Activated gamma-delta T cell (primary cell): Measurements from ENCODE around the gene FOLH1.
"Not testable (repeated sequence)": the region's sequence is repeated elsewhere in the genome, so short reads cannot be mapped to it uniquely, and the experiment has no call there.

Experiments
- DNase-seq: peaks from one replicate; lab custom pipeline; 2025; lab: John Stamatoyannopoulos, UW

Gene FOLH1

DNA sequence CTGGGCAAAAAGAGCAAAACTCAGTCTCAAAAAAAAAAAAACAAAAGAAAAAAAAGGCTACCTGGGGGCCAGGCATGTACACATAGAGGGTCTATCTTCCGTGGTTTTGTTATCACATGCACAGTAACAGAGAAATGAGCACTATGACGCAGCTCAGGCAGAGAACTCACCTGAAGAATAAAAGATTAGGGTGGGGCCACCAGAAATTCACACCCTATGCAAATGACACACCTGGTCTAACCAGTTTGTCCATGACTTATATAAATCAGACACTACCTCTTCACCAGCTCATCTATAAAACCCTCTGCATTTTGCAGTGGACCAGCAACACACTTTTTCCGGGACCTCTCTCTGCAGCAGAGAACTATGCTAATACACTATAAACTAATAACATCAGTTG, 30.5 kb downstream of the FOLH1 start:
- DNase-seq: not testable (repeated sequence)

DNA sequence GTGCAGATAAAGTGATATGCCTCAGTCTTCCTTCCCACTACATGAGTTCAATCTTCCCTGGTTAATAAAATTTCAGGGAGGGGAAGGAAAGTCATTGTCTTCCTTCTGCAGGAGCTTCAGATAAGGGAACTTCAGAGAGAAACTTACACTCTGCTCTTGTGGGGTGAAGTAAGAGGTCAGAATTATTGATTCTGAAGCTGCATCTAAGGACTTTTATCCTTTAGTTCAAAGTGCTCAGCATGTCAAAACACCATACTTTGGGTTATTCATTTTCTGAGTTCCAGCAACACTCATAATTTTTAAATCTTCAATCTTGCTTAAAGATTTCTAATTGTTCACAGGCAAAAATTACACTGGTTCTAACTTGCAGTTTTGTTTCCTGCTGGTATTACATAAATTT, 33.0 kb downstream of the FOLH1 start:
- DNase-seq: not testable (repeated sequence)

DNA sequence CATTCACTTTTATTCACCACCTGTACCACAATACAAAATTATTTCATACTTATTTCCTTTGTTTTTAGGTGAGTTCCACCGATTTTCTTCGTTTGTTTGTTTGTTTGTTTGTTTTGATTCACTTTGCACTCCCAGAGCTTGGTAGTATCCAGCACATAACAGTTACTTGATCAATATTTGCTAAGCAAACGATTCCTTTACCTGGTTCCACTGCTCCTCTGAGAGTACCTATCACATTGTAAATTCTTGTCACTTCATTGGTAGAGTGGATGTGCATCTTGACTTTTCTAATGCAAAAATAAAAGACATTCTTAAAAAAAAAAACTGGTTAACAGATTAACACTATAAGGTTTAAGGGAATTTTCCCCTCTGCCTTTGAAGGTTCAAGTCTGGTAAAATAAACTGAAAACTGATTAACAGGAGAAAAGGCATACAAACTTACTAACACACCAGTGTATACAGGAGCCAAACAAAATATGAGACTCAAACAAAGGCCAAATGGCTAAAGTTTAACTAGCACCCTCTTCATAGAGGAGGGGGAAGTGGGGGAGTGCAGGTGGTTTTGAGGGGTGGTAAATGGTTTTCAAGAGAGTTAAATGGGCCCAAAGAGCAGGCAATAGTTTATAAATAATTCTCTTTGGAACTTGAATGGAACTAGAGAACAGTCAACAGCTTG, 33.6 kb downstream of the FOLH1 start:
- DNase-seq: not testable (repeated sequence)

DNA sequence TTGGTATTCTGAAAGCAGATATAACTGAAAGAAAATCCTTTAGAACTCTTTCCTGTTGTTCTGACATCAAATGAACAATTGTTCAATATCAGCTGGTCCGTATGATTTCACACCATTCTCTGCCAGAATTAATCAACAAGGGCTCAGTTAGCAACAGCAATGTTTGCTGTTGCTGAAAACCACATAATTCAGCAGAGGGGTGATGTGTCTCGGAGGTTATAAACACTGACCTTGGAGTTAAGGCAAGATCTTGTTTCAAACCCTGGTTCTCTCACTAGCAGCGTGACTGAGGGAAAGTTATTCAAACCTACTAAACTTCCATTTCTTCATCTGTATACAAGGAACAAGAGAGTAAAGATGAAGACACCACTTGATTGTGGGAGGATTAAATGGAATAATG, 36.8 kb downstream of the FOLH1 start:
- not testable (repeated sequence) for DNase-seq

DNA sequence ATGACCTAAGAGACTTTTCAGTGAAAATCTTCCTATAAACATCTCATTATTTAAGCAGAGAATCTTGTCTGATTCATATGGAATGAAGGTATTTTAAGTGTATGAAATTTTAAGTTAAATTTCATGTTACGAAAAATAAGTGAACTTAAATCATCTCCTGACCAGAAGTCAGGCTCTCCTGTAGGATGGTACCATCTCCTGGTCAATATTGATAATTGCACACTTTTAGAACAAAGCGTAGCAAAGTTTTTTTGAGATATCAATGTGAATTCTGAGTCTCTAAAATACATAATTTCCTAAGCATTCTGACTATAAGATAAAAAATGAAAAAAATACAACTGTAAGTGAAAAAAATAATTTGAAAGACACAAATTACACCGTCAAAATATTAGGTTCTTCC, 38.8 kb downstream of the FOLH1 start:
- not testable (repeated sequence) for DNase-seq

DNA sequence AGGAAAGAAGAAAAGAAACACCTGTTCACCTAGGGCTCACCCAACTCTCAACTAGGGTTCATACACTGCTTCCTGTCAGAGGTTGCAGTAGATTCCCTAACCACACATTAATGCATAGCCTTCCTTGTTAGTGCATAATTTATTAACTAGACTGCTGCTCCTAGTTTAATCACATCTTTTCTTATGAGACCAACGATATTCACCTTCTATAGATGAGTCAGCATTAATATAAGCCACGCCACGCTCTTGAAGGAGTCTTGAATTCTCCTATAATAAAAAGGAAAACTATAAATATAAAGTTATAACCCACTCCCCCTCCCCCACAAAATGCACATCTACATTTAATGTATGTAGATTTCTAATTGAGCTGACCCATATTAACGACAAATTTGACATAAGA, 39.4 kb downstream of the FOLH1 start:
- not testable (repeated sequence) for DNase-seq

DNA sequence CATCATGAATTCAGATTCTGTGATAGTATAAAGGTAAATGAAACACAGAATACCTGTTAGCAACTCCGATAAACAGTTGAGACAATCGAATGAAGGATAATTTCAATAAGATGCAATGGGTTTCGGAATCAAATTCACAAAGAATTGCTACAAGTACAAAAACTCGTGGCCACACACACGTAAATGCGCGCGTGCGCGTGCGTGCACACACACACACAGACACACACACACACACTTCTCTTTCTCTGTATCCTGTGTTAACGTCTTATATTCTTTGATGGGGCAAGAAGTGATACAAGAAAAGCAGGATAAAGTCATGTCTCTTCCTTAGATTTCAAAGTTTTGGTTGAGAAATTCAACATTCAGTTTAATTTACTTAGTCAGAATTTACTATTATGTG, 57.2 kb downstream of the FOLH1 start:
- DNase-seq: no peak

DNA sequence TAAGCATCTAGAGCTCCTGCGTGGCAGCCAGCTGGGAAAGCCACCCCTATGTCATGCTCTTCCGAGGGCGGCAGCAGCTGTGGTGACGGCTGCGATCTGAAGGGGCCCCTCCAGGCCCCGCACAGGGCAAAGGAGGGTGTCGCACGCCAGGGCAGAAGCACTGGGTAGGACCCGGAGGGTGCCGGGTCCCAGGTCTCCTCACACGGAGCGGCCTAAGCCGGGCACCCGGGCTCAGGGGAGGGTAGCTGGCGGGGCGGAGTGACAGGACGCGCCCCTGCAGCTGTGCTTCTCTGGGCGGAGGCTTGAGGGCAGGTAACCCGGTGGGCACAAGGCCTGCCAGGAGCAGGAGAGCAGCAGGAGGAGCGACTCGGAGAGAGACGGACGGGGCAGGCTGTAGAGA, 106.0 kb downstream of the FOLH1 start:
- not testable (repeated sequence) for DNase-seq
